Measurements from ENCODE around the gene ATP6V1D.
"Not testable (repeated sequence)": the region's sequence is repeated elsewhere in the genome, so short reads cannot be mapped to it uniquely, and the experiment has no call there.

ATP6V1D gene

DNA sequence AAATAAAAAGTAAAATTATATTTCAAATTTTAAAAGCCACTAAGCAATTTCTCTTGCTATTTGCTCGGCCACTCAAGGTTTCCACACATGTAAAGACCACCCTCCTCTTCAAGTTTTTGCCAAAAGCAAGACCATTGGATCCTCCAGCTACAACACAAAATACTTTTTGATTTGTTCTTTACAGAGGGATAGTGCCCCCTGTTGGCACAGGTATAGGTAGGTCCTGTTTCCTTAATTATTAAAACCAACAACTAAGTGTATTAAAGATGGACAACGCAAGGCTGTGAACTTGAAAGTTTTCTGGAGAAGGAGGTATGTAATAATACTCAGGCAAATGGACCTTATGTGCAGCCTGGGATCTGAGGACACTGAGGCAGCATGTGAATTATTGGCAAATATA, 23.8 kb downstream of the ATP6V1D start:
- H3K27ac ChIP-seq (ENCODE audit: low read depth, low read length) = no peak overlapping the region
- H3K36me3 ChIP-seq (ENCODE audit: control insufficient read depth, insufficient read depth, low read length) = peaks cover 92% of the 10 kb centered on the region

DNA sequence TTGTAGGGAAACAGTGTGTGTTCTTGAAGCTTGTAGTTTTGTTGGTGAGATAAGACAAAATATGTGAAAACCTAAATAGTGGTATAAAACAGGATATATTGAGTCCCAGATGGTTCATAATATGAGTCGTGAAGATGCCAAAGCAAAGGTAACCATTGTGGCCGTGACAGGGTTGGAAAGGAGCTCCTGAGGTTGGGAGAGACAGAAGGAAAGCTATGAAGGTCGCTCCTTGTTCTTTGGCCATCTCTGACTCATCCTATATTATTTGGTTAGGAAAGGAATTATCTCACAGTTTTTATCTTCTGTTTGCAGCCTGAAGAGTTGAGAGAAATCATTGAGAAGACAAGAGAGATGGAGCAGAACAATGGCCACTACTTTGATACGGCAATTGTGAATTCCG, 27.1 kb downstream of the ATP6V1D start:
- Histone ChIP-seq H3K27me3 (ENCODE audit: control insufficient read depth, insufficient read depth, low read length) (no peaks in the 10 kb centered on the region), H3K4me3 (ENCODE audit: low read depth, low read length) (no peak overlapping the region), H3K9me3 (ENCODE audit: control insufficient read depth, insufficient read depth, low read depth, low read length) (no peaks in the 10 kb centered on the region), H3K9ac (ENCODE audit: low read length) (no peak overlapping the region), H3K4me1 (ENCODE audit: control insufficient read depth, insufficient read depth, low read length) (no peaks in the 10 kb centered on the region), H3K27ac (ENCODE audit: low read depth, low read length) (no peak overlapping the region), H3K36me3 (ENCODE audit: control insufficient read depth, insufficient read depth, low read length) (peaks cover 63% of the 10 kb centered on the region)

More for the DNA sequence above, 23.8 kb downstream of the ATP6V1D start:
- Histone ChIP-seq H3K9me3 (ENCODE audit: control insufficient read depth, insufficient read depth, low read depth, low read length) (no peaks in the 10 kb centered on the region), H3K4me3 (ENCODE audit: low read depth, low read length) (no peak overlapping the region), H3K4me1 (ENCODE audit: control insufficient read depth, insufficient read depth, low read length) (no peaks in the 10 kb centered on the region), H3K27me3 (ENCODE audit: control insufficient read depth, insufficient read depth, low read length) (no peaks in the 10 kb centered on the region), H3K9ac (ENCODE audit: low read length) (no peak overlapping the region)

DNA sequence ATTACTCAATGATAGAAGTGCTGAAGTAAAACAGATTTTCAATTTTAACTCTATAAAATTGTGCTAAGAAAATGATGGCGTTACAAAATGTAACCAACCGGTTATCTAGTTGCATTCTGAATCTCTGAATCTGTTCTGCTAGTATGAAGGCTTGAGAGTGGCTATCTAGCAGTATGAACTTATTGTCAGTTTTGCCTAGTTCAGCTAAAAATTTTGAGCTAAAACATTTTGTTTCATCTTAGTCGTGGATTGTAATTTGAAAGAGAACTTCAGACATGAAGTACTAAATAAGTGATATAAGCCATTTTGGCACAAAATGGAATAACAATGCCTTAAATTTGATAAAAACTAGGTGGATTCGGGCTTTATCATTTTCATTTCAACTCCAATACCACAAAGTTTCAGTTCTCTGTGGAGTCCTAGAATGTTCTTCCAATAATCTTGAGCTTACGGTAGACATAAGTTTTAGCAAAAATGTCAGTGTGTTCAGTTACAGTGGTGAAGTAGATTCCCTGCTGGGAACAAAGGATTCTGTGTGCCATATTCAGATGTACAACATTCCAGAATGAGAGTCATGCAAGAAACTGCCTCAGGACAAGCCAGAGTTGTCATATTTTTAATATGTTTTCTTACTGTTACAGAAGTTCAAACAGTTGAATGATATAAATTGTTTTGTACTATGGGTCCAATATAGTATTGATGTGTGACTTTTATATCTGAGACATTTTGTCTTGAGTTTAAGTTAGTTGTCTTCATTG, 28.1 kb downstream of the ATP6V1D start:
- no peak overlapping the region for H3K27ac ChIP-seq (ENCODE audit: low read depth, low read length)
- peaks cover 54% of the 10 kb centered on the region for H3K36me3 ChIP-seq (ENCODE audit: control insufficient read depth, insufficient read depth, low read length)
- no peaks in the 10 kb centered on the region for H3K27me3 ChIP-seq (ENCODE audit: control insufficient read depth, insufficient read depth, low read length)
- no peaks in the 10 kb centered on the region for H3K4me1 ChIP-seq (ENCODE audit: control insufficient read depth, insufficient read depth, low read length)
- no peak overlapping the region for H3K4me3 ChIP-seq (ENCODE audit: low read depth, low read length)
- no peak overlapping the region for H3K9ac ChIP-seq (ENCODE audit: low read length)
- no peaks in the 10 kb centered on the region for H3K9me3 ChIP-seq (ENCODE audit: control insufficient read depth, insufficient read depth, low read depth, low read length)

DNA sequence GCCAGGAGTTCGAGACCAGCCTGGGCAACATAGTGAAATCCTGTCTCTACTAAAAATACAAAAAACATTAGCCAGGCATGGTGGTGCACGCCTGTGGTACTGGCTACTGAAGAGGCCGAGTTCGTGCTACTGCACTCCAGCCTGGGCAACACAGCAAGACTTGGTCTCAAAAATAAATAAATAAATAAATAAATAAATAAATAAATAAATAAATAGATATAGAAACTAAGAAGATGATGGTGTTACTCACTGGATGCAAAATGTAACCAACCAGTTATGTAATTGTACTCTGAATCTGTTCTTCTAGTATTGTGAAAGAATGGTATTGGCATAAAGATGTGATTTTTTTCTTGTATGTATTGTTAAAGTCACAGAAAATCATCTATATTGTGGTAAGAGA, 29.9 kb downstream of the ATP6V1D start:
- H3K36me3 ChIP-seq (ENCODE audit: control insufficient read depth, insufficient read depth, low read length) = peaks cover 40% of the 10 kb centered on the region
- H3K4me3 ChIP-seq (ENCODE audit: low read depth, low read length); H3K4me1 ChIP-seq (ENCODE audit: control insufficient read depth, insufficient read depth, low read length); H3K9ac ChIP-seq (ENCODE audit: low read length); H3K9me3 ChIP-seq (ENCODE audit: control insufficient read depth, insufficient read depth, low read depth, low read length); H3K27me3 ChIP-seq (ENCODE audit: control insufficient read depth, insufficient read depth, low read length); H3K27ac ChIP-seq (ENCODE audit: low read depth, low read length): not testable (repeated sequence)

DNA sequence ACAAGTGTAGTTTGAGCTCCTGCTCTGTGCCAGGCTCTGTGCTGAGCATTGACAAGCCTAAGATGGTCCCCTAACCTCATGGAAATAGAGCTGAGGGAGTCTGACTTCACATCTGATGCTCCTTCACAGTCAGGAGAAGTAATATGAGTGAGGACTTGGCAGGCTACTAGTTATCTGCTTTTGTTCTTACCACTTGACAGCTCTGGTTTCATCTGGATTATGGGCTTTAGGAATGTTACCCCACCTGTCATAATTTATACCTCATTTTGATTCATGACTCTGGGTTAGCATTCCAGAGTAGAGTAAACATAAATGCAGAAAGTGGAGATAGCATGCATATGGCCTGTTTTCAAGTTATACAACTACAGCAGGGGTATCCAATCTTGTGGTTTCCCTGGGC, 40.5 kb downstream of the ATP6V1D start:
- peaks cover 43% of the 10 kb centered on the region for H3K36me3 ChIP-seq (ENCODE audit: control insufficient read depth, insufficient read depth, low read length)
- H3K4me1 ChIP-seq (ENCODE audit: control insufficient read depth, insufficient read depth, low read length) = no peaks in the 10 kb centered on the region
- no peak overlapping the region for H3K27ac ChIP-seq (ENCODE audit: low read depth, low read length)

DNA sequence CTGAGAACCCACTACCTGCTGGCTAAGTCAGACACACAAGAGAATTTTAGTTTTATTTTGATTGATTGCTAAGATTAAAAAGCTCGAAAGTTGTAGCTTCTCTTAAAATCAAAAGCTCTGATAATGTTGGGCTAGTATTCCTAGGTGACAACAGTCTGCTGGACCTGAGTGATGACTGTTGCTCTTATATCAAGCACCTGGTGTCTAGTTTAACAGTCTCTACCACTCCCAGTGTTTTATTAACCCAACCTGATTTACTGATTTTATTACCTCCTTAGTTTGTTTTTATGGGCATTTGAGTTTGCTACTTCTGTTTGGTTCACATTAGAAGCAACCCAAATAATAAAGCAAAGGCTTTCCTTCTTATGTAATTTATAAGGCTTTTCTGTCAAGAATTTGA, 41.8 kb downstream of the ATP6V1D start:
- H3K27me3 ChIP-seq (ENCODE audit: control insufficient read depth, insufficient read depth, low read length) = no peaks in the 10 kb centered on the region
- no peak overlapping the region for H3K9ac ChIP-seq (ENCODE audit: low read length)
- H3K27ac ChIP-seq (ENCODE audit: low read depth, low read length) = no peak overlapping the region
- no peak overlapping the region for H3K4me3 ChIP-seq (ENCODE audit: low read depth, low read length)
- no peaks in the 10 kb centered on the region for H3K4me1 ChIP-seq (ENCODE audit: control insufficient read depth, insufficient read depth, low read length)
- H3K36me3 ChIP-seq (ENCODE audit: control insufficient read depth, insufficient read depth, low read length) = peaks cover 39% of the 10 kb centered on the region
- no peaks in the 10 kb centered on the region for H3K9me3 ChIP-seq (ENCODE audit: control insufficient read depth, insufficient read depth, low read depth, low read length)

More for the DNA sequence above, 40.5 kb downstream of the ATP6V1D start:
- H3K4me3 ChIP-seq (ENCODE audit: low read depth, low read length) = no peak overlapping the region
- H3K27me3 ChIP-seq (ENCODE audit: control insufficient read depth, insufficient read depth, low read length) = no peaks in the 10 kb centered on the region
- H3K9me3 ChIP-seq (ENCODE audit: control insufficient read depth, insufficient read depth, low read depth, low read length) = no peaks in the 10 kb centered on the region
- no peak overlapping the region for H3K9ac ChIP-seq (ENCODE audit: low read length)

DNA sequence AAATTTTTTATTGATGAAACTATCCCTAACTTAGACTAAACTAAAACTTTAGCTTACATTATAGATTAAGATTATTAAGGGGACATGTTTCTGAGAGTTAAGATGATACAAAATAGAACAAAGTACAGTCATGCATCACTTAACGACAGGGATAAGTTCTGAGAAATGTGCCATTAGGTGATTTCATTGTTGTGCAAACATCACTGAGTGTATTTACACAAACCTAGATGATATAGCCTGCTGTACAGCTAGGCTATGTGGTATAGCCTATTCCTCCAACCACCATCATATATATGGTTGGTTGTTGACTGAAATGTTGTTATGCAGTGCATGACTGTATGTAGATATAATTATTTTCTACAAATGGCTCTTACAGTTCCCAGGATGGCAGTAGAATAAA, 46.5 kb downstream of the ATP6V1D start:
- Histone ChIP-seq H3K4me3 (ENCODE audit: low read depth, low read length) (no peak overlapping the region), H3K27me3 (ENCODE audit: control insufficient read depth, insufficient read depth, low read length) (no peaks in the 10 kb centered on the region), H3K4me1 (ENCODE audit: control insufficient read depth, insufficient read depth, low read length) (no peaks in the 10 kb centered on the region), H3K27ac (ENCODE audit: low read depth, low read length) (no peak overlapping the region), H3K36me3 (ENCODE audit: control insufficient read depth, insufficient read depth, low read length) (peaks cover 16% of the 10 kb centered on the region), H3K9me3 (ENCODE audit: control insufficient read depth, insufficient read depth, low read depth, low read length) (no peaks in the 10 kb centered on the region), H3K9ac (ENCODE audit: low read length) (no peak overlapping the region)

DNA sequence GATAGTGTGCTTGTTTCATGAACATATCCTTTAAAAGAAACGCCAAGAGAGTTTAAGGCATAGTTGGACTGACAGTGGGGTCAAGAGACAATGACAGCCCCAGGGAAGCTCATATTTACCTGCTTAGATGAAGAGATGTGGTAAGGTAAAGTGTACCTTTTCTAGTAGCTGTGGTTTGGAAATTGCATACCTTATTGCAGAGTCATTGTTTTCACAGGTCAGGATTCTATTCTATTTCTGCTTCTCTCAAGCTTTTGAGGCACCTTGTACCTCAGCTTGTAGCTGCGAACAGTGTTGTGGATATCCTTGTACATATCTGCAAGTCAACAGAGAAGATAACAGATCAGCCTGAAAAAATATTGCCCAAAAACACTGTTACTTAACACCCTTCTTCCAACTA, 47.7 kb downstream of the ATP6V1D start:
- Histone ChIP-seq H3K9me3 (ENCODE audit: control insufficient read depth, insufficient read depth, low read depth, low read length) (no peaks in the 10 kb centered on the region), H3K27ac (ENCODE audit: low read depth, low read length) (no peak overlapping the region), H3K9ac (ENCODE audit: low read length) (no peak overlapping the region), H3K27me3 (ENCODE audit: control insufficient read depth, insufficient read depth, low read length) (no peaks in the 10 kb centered on the region), H3K4me3 (ENCODE audit: low read depth, low read length) (no peak overlapping the region), H3K4me1 (ENCODE audit: control insufficient read depth, insufficient read depth, low read length) (no peaks in the 10 kb centered on the region), H3K36me3 (ENCODE audit: control insufficient read depth, insufficient read depth, low read length) (peaks cover 8% of the 10 kb centered on the region)

Data from HUES6 (cell line).